TTC549 (cell line): Measurements from ENCODE around the gene ARL11.

Experiments
- FAIRE-seq: peaks from 2 replicates; lab custom pipeline; 2012; peaks lifted over from hg19 to GRCh38; lab: Jason Lieb, UNC

ARL11 gene

DNA sequence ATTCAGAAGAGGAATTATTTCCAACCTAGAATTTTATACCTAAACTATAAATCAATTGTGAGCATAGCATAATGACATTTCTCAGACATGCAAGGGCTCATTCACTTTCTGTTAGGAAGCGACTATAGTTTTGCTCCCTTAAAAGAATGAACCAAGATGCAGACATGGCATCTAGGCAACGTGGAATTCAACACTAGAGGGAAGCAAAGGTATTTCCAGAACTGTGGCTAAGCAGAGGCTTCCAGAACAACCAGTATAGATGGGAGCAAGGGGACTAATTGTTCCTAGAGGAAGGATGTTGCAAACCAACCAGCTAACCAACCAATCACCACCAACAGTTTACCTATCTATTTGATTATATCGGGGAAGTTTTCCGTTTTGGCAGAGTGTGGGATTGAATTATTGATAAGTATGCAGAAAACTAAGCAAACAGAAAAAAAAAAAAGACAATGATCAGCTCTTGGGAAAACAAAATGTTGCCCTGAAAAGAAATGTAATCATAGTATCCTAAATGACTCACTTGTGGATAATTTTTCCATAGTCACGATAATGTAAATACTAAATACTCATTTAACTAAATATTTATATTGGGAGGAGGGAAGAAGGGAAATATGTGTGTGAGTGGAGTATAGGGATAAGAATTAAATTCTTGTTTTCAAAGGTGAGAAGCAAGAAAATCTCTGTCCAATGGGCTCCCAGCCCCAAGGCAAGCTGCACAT is 21.1 kb downstream of the ARL11 start:
- peak; percentile 85 for FAIRE-seq

DNA sequence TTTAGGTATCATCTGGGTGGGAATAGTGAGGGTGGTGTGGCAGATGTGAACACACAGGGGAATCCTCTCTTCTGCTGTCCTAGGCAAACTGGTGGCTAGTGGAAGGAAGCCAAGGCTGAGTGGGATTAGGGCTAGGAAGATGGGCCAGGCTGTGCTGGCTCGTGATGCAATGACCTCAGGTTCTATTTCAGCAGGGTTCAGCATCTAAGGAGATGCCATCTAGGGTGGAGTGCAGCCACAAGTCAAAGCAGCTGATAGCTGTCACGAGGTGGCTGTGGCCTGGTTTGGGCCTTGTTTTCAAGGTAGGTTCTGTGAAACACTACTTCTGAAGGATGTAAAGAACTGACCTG is 21.6 kb downstream of the ARL11 start:
- no peak for FAIRE-seq

DNA sequence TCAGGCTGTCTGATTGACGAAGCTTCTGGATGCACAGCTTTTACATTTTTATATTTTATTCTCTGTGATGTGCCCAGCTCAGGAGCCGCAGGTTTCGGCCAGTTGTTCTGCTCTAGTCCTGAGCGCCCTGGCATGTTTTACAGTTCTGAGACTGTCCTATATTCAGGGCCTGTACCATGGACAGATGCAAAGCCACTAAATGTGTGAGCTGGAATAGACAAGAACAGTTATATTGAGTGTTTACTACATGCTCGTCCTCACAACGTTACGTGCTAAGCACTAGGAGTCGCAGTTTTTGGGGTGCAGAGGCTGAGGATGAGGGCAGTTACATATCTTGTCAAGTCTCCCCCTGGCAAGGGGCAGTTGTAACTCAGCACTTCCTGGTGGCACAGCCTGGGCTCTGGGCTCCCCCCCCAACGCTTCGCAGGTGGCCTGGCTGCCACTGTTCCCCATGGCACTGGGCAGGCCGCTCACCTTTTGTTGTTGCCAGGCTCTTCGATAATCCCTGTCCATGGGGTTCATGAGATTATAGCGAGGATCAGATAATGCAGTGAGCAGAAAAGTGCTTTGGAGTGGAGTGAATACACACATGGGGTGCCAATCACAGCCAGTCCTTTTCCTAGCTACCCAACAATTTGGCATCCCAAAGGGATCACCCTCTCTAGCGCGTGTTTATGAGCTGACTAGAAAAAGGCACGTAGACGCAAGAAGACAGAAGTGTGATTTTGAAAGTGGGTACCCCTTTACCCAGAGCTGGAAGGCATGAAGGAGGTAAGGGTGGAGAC is 23.5 kb downstream of the ARL11 start:
- FAIRE-seq: no peak

DNA sequence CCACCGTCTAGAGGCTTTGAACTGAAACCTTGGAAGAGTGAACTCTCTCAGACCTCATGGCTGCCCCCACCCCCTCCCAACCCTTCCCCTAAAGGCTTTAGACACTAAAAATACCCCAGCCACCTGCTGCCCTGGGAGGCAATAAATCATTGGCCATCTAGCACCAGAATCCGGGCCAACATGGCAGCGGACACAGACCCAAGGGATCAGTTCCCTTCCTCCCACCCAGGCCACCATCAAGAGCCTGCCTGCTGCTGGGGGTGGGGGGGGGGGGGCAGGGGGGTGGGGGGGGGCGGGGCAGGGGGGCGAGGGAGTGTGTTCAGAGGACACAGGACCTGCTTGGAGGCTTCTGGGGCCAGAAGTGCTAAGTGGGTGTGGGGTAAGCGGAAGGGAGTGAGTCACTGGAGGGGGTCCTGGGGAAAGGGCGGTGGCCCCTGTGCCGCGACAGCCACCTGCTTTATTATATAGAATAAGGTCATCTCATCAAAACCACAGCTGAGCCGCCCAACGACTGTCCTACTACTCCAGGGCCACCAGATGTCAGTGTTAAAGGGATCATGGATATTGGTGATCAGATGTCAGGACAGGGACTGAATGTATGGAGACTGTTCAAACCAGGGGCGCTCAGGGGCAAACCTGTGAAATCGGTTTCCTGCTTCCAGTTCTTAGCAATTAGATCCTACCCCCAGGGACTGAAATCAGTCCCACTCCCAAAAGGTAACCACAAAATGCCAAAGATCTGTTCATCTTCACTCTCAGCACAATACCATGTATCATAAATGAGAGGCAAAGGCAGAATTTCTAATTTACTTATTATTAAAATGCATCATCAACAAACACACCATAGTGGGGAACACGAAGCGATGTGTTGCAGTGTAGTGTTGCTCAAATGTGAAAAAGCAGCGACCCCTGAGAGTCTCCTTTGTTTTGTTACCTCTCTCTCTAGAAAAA is 24.3 kb downstream of the ARL11 start:
- no peak for FAIRE-seq

DNA sequence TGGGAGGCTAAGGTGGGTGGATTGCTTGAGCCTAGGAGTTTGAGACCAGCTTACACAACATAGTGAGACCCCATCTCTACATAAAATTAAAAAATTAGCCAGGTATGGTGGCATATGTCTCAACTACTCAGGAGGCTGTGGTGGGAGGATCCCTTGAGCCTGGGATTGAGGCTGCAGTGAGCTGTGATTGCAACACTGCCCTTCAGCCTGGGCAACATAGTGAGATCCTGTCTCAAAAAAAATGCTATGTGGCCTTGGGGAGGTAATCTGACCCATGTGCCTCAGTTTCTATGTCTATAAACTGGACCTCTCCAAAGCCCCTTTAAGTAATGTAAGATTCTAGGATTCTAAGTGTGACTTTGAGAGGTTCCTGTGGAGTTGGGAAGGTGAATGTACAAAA is 25.2 kb downstream of the ARL11 start:
- no peak for FAIRE-seq

DNA sequence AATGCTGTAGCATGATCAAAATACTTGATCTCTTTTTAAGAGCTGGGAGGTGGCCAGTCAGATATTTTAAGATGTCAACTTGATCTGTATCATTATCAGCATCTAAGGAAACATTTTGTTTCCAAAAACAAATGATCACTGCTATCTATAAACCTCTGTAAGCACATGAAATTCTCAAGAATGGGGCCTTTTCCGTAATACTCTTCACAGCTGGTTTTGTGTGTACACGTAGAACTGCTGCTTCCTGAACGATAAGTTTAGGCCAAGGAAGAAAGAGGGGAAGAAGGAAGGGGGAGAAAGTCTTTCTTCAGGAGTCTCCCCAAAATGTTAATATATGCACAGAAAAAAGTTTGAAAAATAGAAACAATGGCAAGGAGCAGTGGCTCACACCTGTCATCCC is 25.7 kb downstream of the ARL11 start:
- no peak for FAIRE-seq

DNA sequence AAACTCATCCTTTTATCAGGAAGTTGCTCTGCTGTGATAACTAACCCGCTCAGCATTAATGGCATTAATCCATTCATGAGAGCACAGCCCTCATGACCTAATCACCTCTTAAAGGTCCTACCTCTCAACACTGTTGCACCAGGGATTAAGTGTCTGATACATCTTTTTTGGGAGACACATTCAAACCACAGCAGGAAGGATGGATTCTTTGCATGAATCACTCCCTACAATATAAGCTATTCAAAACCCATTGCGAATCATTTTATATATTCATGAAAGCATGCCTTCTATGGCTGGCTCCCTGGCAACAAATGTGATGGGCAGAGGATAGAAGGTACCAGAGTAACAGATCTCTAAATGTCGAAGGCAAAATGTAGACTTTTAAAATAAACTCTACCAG is 27.6 kb downstream of the ARL11 start:
- no peak for FAIRE-seq

DNA sequence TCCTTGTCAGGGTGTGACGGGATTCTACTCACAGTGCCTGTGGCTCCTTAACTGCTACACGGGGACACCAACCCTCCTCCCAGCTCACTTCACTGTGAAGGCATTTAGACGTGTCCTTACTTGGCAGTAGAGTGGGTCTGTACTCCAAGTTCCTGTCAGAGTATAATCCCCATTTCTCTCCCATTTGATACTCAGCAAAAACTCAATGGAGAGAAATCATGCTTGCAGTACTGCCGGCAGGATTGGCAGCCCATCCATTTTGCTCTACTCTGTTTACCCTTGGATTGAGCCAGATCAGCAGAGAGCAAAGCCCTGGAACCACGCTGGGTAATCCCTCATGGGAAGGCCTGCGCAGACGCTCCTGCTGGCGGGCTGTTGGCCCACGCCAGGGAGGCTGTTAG is 28.9 kb downstream of the ARL11 start:
- FAIRE-seq: no peak

DNA sequence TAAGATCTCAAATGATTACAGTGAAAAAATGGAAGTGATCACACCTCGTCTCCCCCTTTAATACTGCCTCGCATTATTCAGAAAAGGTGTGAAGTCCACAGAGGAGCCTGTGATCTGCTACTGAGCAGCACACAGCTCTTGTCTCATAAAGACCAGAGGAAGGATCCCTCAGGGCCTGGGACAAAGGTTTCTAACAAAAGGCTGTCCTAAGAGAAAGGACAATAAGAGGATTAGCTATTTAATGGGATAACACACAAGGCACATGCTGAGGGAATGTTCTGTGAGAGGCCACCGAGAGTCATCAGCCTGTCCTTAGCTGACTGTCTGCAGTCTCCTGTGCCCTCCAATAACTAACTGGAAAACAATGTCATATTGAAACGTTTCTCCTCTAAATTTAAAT is 36.3 kb downstream of the ARL11 start:
- no peak for FAIRE-seq

DNA sequence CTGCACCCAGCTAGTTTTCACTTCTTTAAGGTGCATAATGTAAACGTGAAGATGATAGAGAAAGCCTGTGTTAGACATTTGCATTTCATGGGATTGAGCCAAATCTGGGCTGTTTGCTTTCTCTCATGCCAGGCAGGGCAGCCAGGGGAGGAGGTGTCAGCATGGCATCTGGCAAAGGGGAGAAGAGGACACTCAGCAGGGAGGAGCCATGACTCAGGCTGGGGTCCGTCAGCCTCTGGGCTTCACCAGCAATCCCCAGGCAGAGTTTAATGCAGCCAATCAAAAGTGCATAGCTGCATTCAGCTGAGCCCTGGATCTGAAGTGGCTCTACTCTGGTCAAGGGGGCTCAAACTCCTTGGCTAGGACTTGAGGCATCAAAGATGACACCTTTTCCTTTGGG is 39.5 kb downstream of the ARL11 start:
- FAIRE-seq: no peak

DNA sequence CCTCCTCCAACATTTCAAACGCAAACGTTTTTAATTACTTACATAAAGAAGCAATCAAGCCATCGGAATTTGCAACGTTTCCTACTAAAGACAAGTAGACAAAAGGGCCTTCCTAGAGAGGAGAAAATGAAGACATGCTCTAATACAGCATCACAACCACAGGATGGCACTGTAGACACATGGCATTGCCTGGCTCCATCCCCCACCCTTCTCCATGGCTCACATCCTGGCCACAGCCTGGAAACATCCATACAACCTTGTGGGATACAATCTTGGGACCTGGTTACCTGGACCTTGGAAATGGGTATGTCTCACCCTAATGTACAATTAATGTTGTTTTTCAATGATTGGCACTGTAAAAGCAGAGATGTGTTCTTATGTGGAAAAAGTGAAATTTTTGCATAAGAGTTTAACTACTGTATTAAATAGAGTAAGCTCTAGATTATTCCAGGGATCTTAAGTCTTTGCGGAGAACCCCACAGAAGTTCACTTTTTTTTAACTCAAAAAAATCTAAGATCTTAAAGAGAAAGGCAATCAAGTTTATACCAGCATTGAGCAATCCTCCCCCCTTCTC is 41.5 kb downstream of the ARL11 start:
- FAIRE-seq: peak; percentile 79

DNA sequence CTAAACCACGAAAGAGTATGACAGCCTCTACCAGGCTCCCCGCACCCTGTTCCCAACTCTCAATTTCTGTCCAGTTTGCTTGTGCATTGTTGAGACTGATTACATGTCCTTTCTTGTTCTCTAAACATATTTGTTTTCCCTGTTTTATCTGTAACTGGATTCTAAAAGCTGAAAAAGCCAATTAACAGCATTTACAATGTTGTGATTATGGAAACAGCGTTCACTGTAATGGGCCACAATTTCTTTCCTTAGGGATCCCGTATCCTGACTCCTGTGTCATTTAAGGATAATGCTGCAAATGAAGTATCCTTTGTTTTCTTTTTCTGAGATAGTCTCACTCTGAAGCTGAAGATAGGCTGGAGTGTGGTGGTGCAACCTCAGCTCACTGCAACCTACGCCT is 42.5 kb downstream of the ARL11 start:
- no peak for FAIRE-seq

DNA sequence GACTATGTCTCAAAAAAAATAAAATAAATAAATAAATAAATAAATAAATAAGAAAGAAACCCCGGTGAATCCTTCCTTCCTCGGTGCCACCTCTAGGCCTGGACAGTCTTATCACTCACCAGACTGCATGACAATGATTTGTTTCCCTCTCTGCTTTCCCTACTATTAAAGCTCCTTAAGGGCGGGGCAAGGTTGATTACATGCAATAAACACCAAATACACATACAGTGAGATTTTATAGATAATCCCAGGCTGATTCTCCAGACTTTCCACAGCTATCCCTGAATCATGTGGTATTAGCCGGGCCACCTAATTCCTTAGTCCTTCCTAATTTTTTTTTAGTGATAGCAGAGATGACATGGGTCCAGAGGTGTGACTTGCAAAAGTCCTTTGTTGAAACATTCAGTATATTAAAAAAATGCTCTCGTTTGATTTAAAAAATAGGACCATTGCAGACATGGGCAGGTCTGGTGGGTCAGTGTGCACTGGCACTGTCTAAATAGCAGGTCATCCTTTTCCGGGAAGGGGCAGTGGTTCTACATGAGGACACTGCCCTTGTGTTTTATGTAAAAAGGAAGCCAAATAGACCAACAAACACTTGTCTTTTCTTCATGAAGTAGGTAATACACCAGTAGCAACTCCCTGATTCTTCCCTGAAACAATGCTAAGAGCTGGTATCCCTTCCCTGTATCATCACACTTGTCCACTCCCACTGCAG is 48.4 kb downstream of the ARL11 start:
- FAIRE-seq: no peak

DNA sequence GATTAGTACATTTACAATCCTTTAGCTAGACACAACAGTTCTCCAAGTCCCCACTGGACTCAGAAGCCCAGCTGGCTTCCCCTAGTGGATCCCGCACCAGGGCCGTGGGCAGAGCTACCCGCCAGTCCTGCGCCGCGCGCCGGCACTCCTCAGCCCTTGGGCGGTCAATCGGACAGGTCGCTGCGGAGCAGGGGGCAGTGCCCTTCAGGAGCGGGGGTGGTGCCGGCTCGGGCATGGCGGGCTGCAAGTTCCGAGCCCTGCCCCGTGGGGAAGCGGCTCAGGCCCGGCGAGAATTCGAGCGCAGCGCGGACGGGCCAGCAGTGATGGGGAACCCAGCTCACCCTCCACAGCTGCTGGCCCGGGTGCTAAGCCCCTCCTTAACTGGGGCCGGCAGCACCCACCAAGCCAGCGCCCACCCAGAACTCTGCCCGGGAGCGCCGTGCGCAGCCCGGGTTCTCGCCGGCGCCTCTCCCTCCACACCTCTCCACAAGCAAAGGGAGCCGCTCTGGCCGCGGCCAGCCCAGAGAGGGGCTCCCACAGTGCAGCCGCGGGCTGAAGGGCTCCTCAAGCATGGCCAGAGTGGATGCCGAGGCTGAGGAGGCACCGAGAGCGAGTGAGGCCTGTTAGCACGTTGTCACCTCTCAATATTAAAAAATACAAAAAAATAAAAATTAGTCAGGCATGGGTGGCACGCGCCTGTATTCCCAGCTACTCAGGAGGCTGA is 50.0 kb downstream of the ARL11 start:
- FAIRE-seq: no peak

DNA sequence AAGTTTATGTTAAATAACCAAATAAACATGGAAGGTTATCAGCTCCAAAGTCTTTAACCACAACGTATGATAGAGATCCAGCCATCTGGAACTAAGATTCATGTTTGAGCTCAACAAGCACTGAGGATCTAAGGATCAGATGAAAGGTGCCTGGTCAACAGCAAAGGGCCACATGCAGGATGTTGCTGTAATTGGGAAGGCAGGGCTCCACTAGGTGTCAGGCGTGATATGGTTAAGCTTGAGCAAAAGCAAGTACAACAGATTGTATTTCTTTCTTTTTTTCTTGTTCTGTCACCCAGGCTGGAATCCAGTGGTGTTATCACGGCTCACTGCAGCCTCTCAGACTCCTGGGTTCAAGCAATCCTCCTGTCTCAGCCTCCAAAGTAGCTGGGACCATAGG is 50.9 kb downstream of the ARL11 start:
- no peak for FAIRE-seq

DNA sequence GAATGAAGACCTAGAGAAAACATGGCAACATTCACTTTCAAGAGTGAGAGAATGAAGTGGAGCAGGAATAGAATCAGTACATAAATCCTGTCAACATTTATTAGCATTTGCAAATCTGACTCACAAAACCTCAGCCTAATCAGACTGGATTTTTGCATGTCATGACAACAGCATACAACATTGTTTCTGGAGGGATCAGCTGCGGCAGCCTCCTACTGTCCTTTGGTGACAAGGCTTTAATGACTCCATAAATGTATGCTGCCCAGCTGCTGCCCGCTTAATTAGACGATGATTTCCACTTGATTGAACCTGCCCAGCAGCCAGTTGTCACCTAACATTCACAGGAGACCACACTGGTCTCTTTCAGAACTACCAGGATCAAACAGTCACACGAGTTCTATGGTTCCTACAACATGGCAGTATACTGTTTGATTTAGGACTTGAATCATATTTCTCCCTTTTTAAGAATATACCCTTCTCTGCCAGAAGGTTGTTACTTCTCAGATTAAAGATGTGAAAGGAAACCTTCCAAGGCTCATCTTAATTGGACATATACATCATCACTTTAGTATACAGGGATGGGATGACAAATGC is 53.6 kb downstream of the ARL11 start:
- no peak for FAIRE-seq
